Endothelial cell of umbilical vein (primary cell): Measurements from ENCODE around the gene GNAL. TPM values are rescaled to one million over a fixed set of nuclear protein-coding genes. Genes with fewer than 3 reads are reported as not detected.

ENCODE experiments used
- BruUV-seq: library from RNA; stranded (reverse); fragments of 400-500 nt; replicated peaks from 2 replicates; lab custom pipeline; 2021; lab: Mats Ljungman, UMichigan
- CTCF ChIA-PET: fragments of 300-600, 350-600 bp; sonication (Branson Sonifier 250); formaldehyde crosslinking; loops from one replicate; lab custom pipeline; 2021; ENCODE audit warnings: antibody characterized with exemption, inconsistent platforms; lab: Charles Lee
- POLR2A ChIA-PET: fragments of 300-600, 350-600 bp; sonication (Branson Sonifier 250); formaldehyde crosslinking; loops from one replicate; lab custom pipeline; 2021; ENCODE audit warnings: antibody characterized with exemption, inconsistent platforms; lab: Charles Lee
- DNase-seq: peaks from one replicate; pipeline ENCODE4 v3.0.0-alpha.2; 2011; ENCODE audit warnings: low read depth, low spot score
- FAIRE-seq: peaks from 2 replicates; lab custom pipeline; 2011; peaks lifted over from hg19 to GRCh38; lab: Jason Lieb, UNC
- H2AFZ ChIP-seq: 2 replicates; pipeline ENCODE4 v1.6.0; 2012; ENCODE audit warnings: low read depth, low read length, control low read depth, inconsistent platforms
- H3K27ac ChIP-seq: 2 replicates; pipeline ENCODE4 v1.5.1; 2011; ENCODE audit warnings: low read depth, mild to moderate bottlenecking, control low read depth, low read length, moderate library complexity; ENCODE audit not compliant: insufficient read depth
- H3K27me3 ChIP-seq, 2 experiments: 2 replicates each; pipeline versions ENCODE4 v1.6.0 to v1.6.1; 2011; ENCODE audit warnings: low read length in 2 of 2, mixed read lengths in 1 of 2; ENCODE audit not compliant: control insufficient read depth in 2 of 2, insufficient read depth in 2 of 2
- H3K36me3 ChIP-seq, 2 experiments: 2 replicates in 1 of 2; 3 replicates in 1 of 2; pipeline ENCODE4 v1.5.1; 2011; ENCODE audit warnings: low read length in 2 of 2, mild to moderate bottlenecking in 1 of 2, moderate library complexity in 1 of 2; ENCODE audit not compliant: control insufficient read depth in 2 of 2, insufficient read depth in 2 of 2; ENCODE audit errors: extremely low read depth in 1 of 2
- H3K4me1 ChIP-seq: 3 replicates; pipeline ENCODE4 v1.5.1; 2011; ENCODE audit warnings: mild to moderate bottlenecking, low read length; ENCODE audit not compliant: control insufficient read depth, insufficient read depth; ENCODE audit errors: extremely low read depth
- H3K4me2 ChIP-seq: 2 replicates; pipeline ENCODE4 v1.6.1; 2011; ENCODE audit warnings: low read length, control low read depth, mixed read lengths; ENCODE audit not compliant: insufficient read depth
- H3K4me3 ChIP-seq, 3 experiments: fragments of 200-600 bp in 1 of 3; sonication (generic), shearing (Covaris generic) in 1 of 3; replicated peaks in 1 of 3; 2 replicates each; pipeline ENCODE4 v1.5.1; 2011 to 2016; ENCODE audit warnings: control low read depth in 3 of 3, low read length in 3 of 3, mild to moderate bottlenecking in 2 of 3, inconsistent platforms in 1 of 3, low read depth in 1 of 3, moderate library complexity in 1 of 3; ENCODE audit not compliant: insufficient read depth in 1 of 3
- H3K79me2 ChIP-seq: 2 replicates; pipeline ENCODE4 v1.6.0; 2012; ENCODE audit warnings: low read length, inconsistent platforms; ENCODE audit not compliant: control insufficient read depth, insufficient read depth
- H3K9ac ChIP-seq: replicated peaks from 2 replicates; pipeline ENCODE3; 2011; ENCODE audit warnings: low read length, control low read depth; ENCODE audit not compliant: insufficient read depth; ENCODE audit errors: extremely low read depth
- H3K9me1 ChIP-seq: replicated peaks from 3 replicates; pipeline ENCODE4 v1.6.0; 2011; ENCODE audit warnings: mild to moderate bottlenecking, low read length; ENCODE audit not compliant: control insufficient read depth, insufficient read depth; ENCODE audit errors: extremely low read depth
- H3K9me3 ChIP-seq: replicated peaks from 2 replicates; pipeline ENCODE4 v1.5.1; 2012; ENCODE audit warnings: low read length, inconsistent platforms; ENCODE audit not compliant: control insufficient read depth, insufficient read depth
- H4K20me1 ChIP-seq: replicated peaks from 2 replicates; pipeline ENCODE3; 2011; ENCODE audit warnings: mild to moderate bottlenecking, low read length; ENCODE audit not compliant: control insufficient read depth, insufficient read depth; ENCODE audit errors: extremely low read depth
- CTCF ChIP-seq, 2 donors: IDR thresholded peaks; 1 replicate in 1 of 2; 2 replicates in 1 of 2; pipeline ENCODE4 v1.5.1; 2011; ENCODE audit warnings: low read length in 2 of 2, mild to moderate bottlenecking in 2 of 2, moderate library complexity in 2 of 2, control low read depth in 1 of 2, inconsistent platforms in 1 of 2, low read depth in 1 of 2; ENCODE audit not compliant: insufficient read depth in 1 of 2; ENCODE audit errors: extremely low read depth in 1 of 2
- EZH2 ChIP-seq: IDR thresholded peaks from 2 replicates; pipeline ENCODE4 v1.6.1; 2012; ENCODE audit warnings: borderline replicate concordance, low read depth, mild to moderate bottlenecking, moderate library complexity, low read length, inconsistent platforms; ENCODE audit not compliant: severe bottlenecking
- FOS ChIP-seq: IDR thresholded peaks from 2 replicates; pipeline ENCODE4 v1.6.1; 2011; ENCODE audit warnings: mild to moderate bottlenecking, low read length, moderate library complexity, borderline replicate concordance; ENCODE audit not compliant: insufficient read depth
- GATA2 ChIP-seq: IDR thresholded peaks from 2 replicates; pipeline ENCODE4 v1.7.0; 2011; ENCODE audit warnings: low read depth, mild to moderate bottlenecking, moderate library complexity, mixed read lengths, low read length; ENCODE audit not compliant: insufficient read length, insufficient read depth
- JUN ChIP-seq: IDR thresholded peaks from 2 replicates; pipeline ENCODE4 v1.6.1; 2011; ENCODE audit warnings: borderline replicate concordance, low read depth; ENCODE audit not compliant: insufficient read length, insufficient read depth
- MAX ChIP-seq: IDR thresholded peaks from 2 replicates; pipeline ENCODE4 v1.6.1; 2011; ENCODE audit not compliant: insufficient read depth, insufficient read length
- MYC ChIP-seq: IDR thresholded peaks from one replicate; pipeline ENCODE4 v1.6.1; 2011; ENCODE audit warnings: mild to moderate bottlenecking, low read depth, low read length
- POLR2A ChIP-seq: IDR thresholded peaks from 2 replicates; pipeline ENCODE4 v1.6.1; 2012; ENCODE audit warnings: low read depth, mild to moderate bottlenecking, control low read depth, low read length
- POLR2AphosphoS5 ChIP-seq: IDR thresholded peaks from 2 replicates; pipeline ENCODE4 v1.6.1; 2012; ENCODE audit warnings: low read depth, mild to moderate bottlenecking, control low read depth, low read length, moderate library complexity; ENCODE audit not compliant: insufficient read depth
- dilution Hi-C: fragments of 300-500 bp; cut with MboI; formaldehyde crosslinking; loops from one replicate; pipeline ENCODE4 v1.15.0; 2019; ENCODE audit warnings: low sequenced_read_pairs; ENCODE audit not compliant: extremely low pct_ligation_motif_present
- intact Hi-C: fragments of 100-400 bp; cut with micrococcal nuclease; formaldehyde crosslinking; loops from one replicate; pipeline ENCODE4 v1.10.0; 2022
- polyA plus RNA-seq, 4 experiments: library from polyadenylated mRNA; depleted of rRNA in 3 of 4; stranded (reverse) in 3 of 4; unstranded in 1 of 4; fragments of >200 nt; gene quantifications; 2 replicates each; pipeline versions ENCODE4 v1.2.1 to v1.2.3, GENCODE V29; 2011 to 2012; ENCODE audit warnings: missing spikeins in 1 of 4
- total RNA-seq: library from RNA; stranded (reverse); gene quantifications from 2 replicates; pipeline ENCODE4 v1.2.3, GENCODE V29; 2021

GNAL gene
- total and polyA plus RNA-seq, 2 donors (not counting 3 experiments of a cell fraction or from before 2014, with no cell fraction given), result 0.07 to 0.73 TPM

GRCh38 chr18:11868230-11868629 lies 179.2 kb downstream of the GNAL start:
- Histone ChIP-seq H3K9me3 (no peaks in the 10 kb centered on the region), H2AFZ (no peak overlapping the region), H3K27ac (no peak overlapping the region), H3K36me3 (no peaks in the 10 kb centered on the region), H4K20me1 (no peaks in the 10 kb centered on the region), H3K9ac (no peak overlapping the region), H3K4me1 (no peaks in the 10 kb centered on the region), H3K9me1 (no peaks in the 10 kb centered on the region), H3K4me2 (no peak overlapping the region), H3K27me3 (peaks cover 0 to 6% of the 10 kb centered on the region in 2 experiments), H3K79me2 (no peaks in the 10 kb centered on the region), H3K4me3 (no peak overlapping the region)
- CTCF ChIA-PET, result no interaction called here
- dilution Hi-C loops (no loop called here), intact Hi-C loops (no loop called here)
- POLR2A ChIA-PET, result no interaction called here
- no TSS peak for BruUV-seq
- FAIRE-seq (no peak), DNase-seq (no peak)
- TF ChIP-seq JUN (no peak), MYC (no peak), POLR2AphosphoS5 (no peak), CTCF (IDR thresholded peaks at IDR 0.05; ENCODE audit: extremely low read depth in 1 of 2, insufficient read depth in 1 of 2, low read depth in 1 of 2, low read length in 2 of 2) (no peak), GATA2 (no peak), EZH2 (no peak), MAX (no peak), FOS (no peak), POLR2A (no peak)
